ENCODE data around the gene USP24.

The USP24 gene

GRCh38 chr1:55053265-55053954, 161.8 kb downstream of the USP24 start:
- H3K4me3 ChIP-seq (ENCODE audit: low read length) = no peak overlapping the region
- no peak for TF ChIP-seq ZNF274 (IDR thresholded peaks at IDR 0.05; ENCODE audit: low read depth, low read length)

- no peak for TF ChIP-seq ZNF274 (IDR thresholded peaks at IDR 0.05; ENCODE audit: low read depth, low read length)
- no peak overlapping the region for H3K4me3 ChIP-seq (ENCODE audit: low read length)
Observed at GRCh38 chr1:55052221-55053142, 162.7 kb downstream of the USP24 start.

GRCh38 chr1:55051621-55052020, 163.5 kb downstream of the USP24 start:
- H3K4me3 ChIP-seq (ENCODE audit: low read length) = no peak overlapping the region
- TF ChIP-seq ZNF274 (IDR thresholded peaks at IDR 0.05; ENCODE audit: low read depth, low read length) = no peak

DNA sequence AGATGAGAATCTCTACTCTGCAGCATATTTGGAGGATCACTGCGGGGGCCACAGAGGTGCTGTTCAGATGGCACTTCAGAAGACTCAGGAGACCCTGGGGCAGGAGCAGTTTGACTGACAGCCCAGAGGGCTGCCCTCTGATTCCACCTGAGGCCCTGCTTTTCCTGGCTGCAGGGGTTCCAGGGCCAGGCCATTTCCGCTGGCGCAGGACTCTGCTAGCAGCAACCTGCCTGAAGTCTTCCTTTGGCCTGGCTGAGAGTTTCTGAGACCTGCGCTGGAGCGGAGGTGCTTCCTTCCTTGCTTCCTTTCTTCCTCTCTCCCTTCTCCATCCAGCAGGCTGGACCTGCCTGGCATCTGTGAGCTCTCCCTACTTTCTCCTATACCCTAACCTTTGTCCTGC, 164.0 kb downstream of the USP24 start:
- no peak overlapping the region for H3K4me3 ChIP-seq (ENCODE audit: low read length)
- no peak for TF ChIP-seq ZNF274 (IDR thresholded peaks at IDR 0.05; ENCODE audit: low read depth, low read length)

DNA sequence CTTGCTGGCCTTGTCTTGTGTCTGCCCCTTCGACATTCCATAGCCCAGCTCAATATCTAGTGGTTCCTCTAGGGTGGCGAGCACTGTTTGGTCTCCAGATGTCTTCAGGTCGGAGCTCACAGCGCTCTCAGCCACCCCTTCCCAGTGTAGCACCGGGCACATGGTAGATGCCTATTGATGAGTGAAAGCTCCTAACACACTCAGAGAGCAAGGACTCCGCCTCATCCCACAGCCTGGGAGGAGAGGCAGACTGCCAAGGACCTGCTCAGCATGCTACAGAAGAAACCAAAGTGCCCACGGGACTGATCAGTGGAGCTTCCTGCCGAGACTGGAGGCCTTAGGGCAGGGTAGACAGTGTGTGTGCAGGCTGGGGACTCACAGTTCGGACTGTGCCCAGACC, 164.9 kb downstream of the USP24 start:
- no peak for TF ChIP-seq ZNF274 (IDR thresholded peaks at IDR 0.05; ENCODE audit: low read depth, low read length)
- H3K4me3 ChIP-seq (ENCODE audit: low read length) = no peak overlapping the region

- TF ChIP-seq ZNF274 (IDR thresholded peaks at IDR 0.05; ENCODE audit: low read depth, low read length) = no peak
- no peak overlapping the region for H3K4me3 ChIP-seq (ENCODE audit: low read length)
Observed at GRCh38 chr1:55049914-55050278, 165.3 kb downstream of the USP24 start.

DNA sequence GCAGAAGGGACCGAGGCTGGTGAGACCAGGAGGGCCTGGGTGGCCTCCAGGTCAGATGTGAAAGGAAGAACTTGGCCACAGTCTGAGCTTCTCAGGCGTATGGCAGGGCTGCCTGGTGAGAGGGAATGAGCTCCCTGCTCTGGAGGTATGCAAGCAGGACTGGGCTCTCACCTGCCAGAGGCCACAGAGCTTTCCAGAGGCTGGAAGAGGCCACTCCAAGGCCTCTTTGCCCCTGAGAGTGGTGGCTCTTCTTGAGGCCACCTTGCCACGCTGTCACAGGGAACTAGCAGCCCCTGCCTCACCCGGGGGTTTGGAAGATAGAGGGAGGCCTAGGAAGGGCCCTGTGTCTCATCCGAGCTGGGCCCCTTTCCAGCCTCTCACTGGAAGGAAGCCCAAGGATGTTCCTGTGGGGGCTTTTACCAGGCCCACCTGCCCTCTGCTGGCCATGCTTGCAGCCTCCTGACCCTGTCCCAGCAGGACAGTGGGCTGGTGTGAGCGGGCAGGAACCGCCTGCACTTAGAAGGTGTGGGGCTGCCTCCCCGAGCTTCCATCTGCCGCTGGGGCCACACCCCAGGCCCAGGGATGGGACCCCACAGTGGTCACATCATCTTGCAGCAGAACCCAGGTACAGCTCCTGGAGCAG, 165.8 kb downstream of the USP24 start:
- no peak overlapping the region for H3K4me3 ChIP-seq (ENCODE audit: low read length)
- no peak for TF ChIP-seq ZNF274 (IDR thresholded peaks at IDR 0.05; ENCODE audit: low read depth, low read length)

DNA sequence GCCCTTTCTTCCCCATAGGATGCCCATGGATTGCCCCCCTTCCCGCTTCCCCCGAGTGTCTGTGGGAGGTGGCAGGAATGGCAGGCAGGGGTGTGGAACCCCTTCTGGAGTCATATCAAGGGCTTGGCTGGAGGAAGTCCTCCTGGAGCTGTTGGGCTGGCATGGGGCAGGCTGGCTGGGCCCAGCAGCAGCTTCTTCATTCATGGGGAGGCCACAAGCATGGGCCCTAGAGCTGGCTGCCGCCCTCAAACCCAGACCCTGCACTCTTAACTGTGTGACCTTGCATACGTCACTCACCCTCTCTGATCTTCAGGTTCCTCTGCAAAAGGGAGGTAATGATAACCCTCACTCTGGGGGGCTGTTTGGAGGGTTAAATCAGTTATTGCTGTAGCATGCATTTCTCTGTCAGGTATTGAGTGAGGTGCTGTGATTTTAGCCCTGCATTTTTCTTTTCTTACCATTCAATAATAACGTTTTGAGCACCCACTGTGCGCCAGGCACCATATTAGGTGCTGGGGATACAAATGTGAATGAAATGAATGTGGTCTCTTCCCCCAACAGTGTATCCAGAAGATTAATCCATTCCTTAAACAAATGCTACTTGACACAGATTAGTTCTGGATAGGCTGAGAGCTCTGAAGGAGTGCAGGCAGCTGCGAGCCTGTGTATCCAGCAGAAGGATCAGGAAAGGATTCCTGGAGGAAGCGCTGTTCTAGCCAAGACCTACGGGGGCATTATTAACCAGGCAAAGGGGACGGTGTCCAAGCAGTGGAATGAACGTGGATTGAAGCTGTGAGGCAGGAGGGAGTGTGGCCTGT, 166.5 kb downstream of the USP24 start:
- TF ChIP-seq ZNF274 (IDR thresholded peaks at IDR 0.05; ENCODE audit: low read depth, low read length) = no peak
- no peak overlapping the region for H3K4me3 ChIP-seq (ENCODE audit: low read length)

- no peak overlapping the region for H3K4me3 ChIP-seq (ENCODE audit: low read length)
- TF ChIP-seq ZNF274 (IDR thresholded peaks at IDR 0.05; ENCODE audit: low read depth, low read length) = no peak
Observed at GRCh38 chr1:55047611-55048010, 167.6 kb downstream of the USP24 start.

DNA sequence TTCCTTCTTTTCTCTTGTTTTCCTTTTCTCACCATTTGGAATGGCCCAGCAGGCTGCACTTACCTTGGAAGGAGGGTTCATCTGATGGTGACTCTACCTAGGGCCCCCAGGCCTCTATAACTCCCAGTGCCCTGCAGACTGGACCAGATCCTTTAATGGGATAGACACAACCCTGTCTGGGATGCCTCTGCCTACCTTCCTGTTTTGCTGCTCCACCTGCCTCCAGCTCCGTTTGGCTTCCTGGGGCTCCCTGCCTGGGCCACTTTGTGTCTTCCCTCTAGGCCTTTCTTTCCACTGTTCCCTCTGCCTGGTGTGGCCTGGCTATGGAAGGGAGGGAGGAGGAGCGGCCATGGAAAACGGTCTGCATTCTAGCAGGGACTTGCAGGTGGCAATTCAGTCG, 168.3 kb downstream of the USP24 start:
- H3K4me3 ChIP-seq (ENCODE audit: low read length) = no peak overlapping the region
- TF ChIP-seq ZNF274 (IDR thresholded peaks at IDR 0.05; ENCODE audit: low read depth, low read length) = no peak

DNA sequence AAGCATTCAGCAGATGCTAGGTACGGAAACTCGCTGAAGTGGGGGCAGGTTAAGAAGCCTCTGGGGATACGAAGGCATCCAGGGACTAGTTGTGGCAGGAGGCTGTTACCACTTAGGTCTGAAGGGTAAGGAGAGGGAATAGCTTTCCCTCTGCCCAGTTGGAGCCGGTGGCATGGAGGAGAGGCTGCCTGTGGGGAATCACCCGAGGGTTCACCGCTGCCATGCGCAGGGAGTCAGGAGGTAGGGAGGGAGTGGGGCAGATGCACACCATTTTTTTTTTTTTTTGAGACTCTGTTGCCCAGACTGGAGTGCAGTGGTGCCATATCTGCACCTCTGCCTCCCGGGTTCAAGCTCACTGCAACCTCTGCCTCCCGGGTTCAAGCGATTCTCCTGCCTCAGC, 169.7 kb downstream of the USP24 start:
- no peak overlapping the region for H3K4me3 ChIP-seq (ENCODE audit: low read length)
- TF ChIP-seq ZNF274 (IDR thresholded peaks at IDR 0.05; ENCODE audit: low read depth, low read length) = no peak

GRCh38 chr1:55044617-55045397, 170.4 kb downstream of the USP24 start:
- no peak for TF ChIP-seq ZNF274 (IDR thresholded peaks at IDR 0.05; ENCODE audit: low read depth, low read length)
- H3K4me3 ChIP-seq (ENCODE audit: low read length) = no peak overlapping the region

DNA sequence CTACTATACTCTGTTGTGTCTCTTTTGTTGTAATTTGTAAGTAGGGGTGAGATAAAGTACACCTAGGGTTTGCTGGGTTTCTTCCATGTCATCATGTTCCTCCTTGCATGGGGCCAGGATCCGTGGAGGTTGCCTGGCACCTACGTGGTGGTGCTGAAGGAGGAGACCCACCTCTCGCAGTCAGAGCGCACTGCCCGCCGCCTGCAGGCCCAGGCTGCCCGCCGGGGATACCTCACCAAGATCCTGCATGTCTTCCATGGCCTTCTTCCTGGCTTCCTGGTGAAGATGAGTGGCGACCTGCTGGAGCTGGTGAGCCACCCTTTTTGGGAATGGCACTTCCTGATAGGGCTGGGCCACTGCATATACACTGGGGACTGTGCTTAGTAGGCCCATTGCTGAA, 171.4 kb downstream of the USP24 start:
- no peak for TF ChIP-seq ZNF274 (IDR thresholded peaks at IDR 0.05; ENCODE audit: low read depth, low read length)
- H3K4me3 ChIP-seq (ENCODE audit: low read length) = no peak overlapping the region

Measured in GM08714 (cell line).